Activated CD8-positive, alpha-beta T cell treated with anti-CD3 and anti-CD28 coated beads for 36 hours (primary cell): ENCODE results near the gene HMGCS1. TPM values are rescaled to one million over a fixed set of nuclear protein-coding genes. Genes with fewer than 3 reads are reported as not detected.
"Not testable (repeated sequence)": the region's sequence is repeated elsewhere in the genome, so short reads cannot be mapped to it uniquely, and the experiment has no call there.

ENCODE experiments used
- ATAC-seq: fragments of 200-7000 bp; cut with Tn5 transposase; one replicate; pipeline ENCODE4 v1.10.0; 2021; ENCODE audit warnings: mild to moderate bottlenecking, moderate library complexity
- CTCF ChIA-PET: fragments of 350-600 bp; sonication (Branson Sonifier 250); formaldehyde crosslinking; loops from one replicate; lab custom pipeline; 2021; ENCODE audit warnings: antibody characterized with exemption; lab: Charles Lee
- POLR2A ChIA-PET: fragments of 350-600 bp; sonication (Branson Sonifier 250); formaldehyde crosslinking; loops from one replicate; lab custom pipeline; 2021; ENCODE audit warnings: antibody characterized with exemption; lab: Charles Lee
- DNase-seq: peaks from one replicate; pipeline ENCODE4 v3.0.0-alpha.2; 2020
- H3K27ac Mint-ChIP-seq: one replicate; pipeline ENCODE4 v1.8.0; 2021; ENCODE audit warnings: mild to moderate bottlenecking, mixed read lengths
- H3K27me3 Mint-ChIP-seq: one replicate; pipeline ENCODE4 v1.8.0; 2021; ENCODE audit warnings: mixed read lengths
- H3K36me3 Mint-ChIP-seq: one replicate; pipeline ENCODE4 v1.8.0; 2021; ENCODE audit warnings: low read depth, mixed read lengths
- H3K4me1 Mint-ChIP-seq: one replicate; pipeline ENCODE4 v1.8.0; 2021; ENCODE audit warnings: low read depth, mixed read lengths
- H3K4me3 Mint-ChIP-seq: one replicate; pipeline ENCODE4 v1.8.0; 2021; ENCODE audit warnings: mild to moderate bottlenecking, moderate library complexity, mixed read lengths
- H3K9me3 Mint-ChIP-seq: one replicate; pipeline ENCODE4 v1.8.0; 2021; ENCODE audit warnings: mixed read lengths
- intact Hi-C: fragments of 100-400 bp; cut with micrococcal nuclease; formaldehyde crosslinking; loops from one replicate; pipeline ENCODE4 v1.10.0; 2022
- total RNA-seq, 2 experiments: library from RNA; stranded (reverse); gene quantifications; one replicate each; pipeline ENCODE4 v1.2.3, GENCODE V29; 2021
- TF ChIP-seq, protein P1 (sequence below): fragments of 200-600 bp; IDR thresholded peaks from one replicate; pipeline ENCODE4 v1.8.0; 2022; ENCODE audit warnings: antibody characterized with exemption, mild to moderate bottlenecking

The HMGCS1 gene
- total RNA-seq, 2 experiments from 2014 or later, result 63.6 to 65.7 TPM

GRCh38 chr5:43309122-43309521, 4.1 kb downstream of the HMGCS1 start:
- ATAC-seq (no peak), DNase-seq (no peak)
- ChIA-PET POLR2A (interaction anchor here (1.3 kb wide), 1 partner anchor 189 kb away, joined by 4 read pairs; the partner anchor contains the start of gene ZNF131), CTCF (interaction anchor here (1.2 to 1.3 kb wide), 2 partner anchors 81 to 203 kb away, joined by 4 read pairs; no protein-coding TSS in a partner anchor)
- TF ChIP-seq, protein P1, sequence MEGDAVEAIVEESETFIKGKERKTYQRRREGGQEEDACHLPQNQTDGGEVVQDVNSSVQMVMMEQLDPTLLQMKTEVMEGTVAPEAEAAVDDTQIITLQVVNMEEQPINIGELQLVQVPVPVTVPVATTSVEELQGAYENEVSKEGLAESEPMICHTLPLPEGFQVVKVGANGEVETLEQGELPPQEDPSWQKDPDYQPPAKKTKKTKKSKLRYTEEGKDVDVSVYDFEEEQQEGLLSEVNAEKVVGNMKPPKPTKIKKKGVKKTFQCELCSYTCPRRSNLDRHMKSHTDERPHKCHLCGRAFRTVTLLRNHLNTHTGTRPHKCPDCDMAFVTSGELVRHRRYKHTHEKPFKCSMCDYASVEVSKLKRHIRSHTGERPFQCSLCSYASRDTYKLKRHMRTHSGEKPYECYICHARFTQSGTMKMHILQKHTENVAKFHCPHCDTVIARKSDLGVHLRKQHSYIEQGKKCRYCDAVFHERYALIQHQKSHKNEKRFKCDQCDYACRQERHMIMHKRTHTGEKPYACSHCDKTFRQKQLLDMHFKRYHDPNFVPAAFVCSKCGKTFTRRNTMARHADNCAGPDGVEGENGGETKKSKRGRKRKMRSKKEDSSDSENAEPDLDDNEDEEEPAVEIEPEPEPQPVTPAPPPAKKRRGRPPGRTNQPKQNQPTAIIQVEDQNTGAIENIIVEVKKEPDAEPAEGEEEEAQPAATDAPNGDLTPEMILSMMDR, result no peak
- no peaks in the 10 kb centered on the region for H3K9me3 Mint-ChIP-seq
- peak overlapping the region; percentile 25 for H3K4me3 Mint-ChIP-seq
- no peaks in the 10 kb centered on the region for H3K27me3 Mint-ChIP-seq
- H3K4me1 Mint-ChIP-seq, result peaks cover 67% of the 10 kb centered on the region
- H3K27ac Mint-ChIP-seq, result peak overlapping the region; percentile 47
- intact Hi-C loops, result loop anchor here (10.0 kb wide), 1 partner anchor 114 kb away; the partner anchor contains the start of gene NIM1K
- H3K36me3 Mint-ChIP-seq, result peaks cover 54% of the 10 kb centered on the region

DNA sequence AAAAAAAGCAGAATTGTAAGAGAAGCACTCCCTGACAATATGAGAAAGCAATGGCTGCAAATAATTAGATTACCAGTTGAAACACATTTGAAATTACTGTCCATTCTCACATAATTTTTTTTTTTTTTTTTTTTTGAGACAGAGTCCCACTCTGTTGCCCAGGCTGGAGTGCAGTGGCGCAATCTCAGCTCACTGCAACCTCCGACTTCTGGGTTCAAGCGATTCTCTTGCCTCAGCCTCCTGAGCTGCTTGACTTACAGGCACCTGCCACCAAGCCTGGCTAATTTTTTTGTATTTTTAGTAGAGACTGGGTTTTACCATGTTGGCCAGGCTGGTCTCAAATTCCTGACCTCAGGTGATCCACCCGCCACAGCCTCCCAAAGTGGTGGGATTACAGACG, 6.3 kb downstream of the HMGCS1 start:
- CTCF ChIA-PET, result interaction anchor here (1.1 to 3.2 kb wide), 5 partner anchors 62 to 200 kb away, joined by 3 to 19 read pairs (median 3); no protein-coding TSS in a partner anchor
- H3K9me3 Mint-ChIP-seq, H3K4me3 Mint-ChIP-seq, ATAC-seq, H3K27me3 Mint-ChIP-seq, POLR2A ChIA-PET, DNase-seq: not testable (repeated sequence)
- intact Hi-C loops, result loop anchor here (10.0 kb wide), 1 partner anchor 112 kb away; the partner anchor contains the start of gene NIM1K
- Mint-ChIP-seq H3K4me1 (peaks cover 75% of the 10 kb centered on the region), H3K36me3 (peaks cover 58% of the 10 kb centered on the region), H3K27ac (peak overlapping the region; percentile 81)

DNA sequence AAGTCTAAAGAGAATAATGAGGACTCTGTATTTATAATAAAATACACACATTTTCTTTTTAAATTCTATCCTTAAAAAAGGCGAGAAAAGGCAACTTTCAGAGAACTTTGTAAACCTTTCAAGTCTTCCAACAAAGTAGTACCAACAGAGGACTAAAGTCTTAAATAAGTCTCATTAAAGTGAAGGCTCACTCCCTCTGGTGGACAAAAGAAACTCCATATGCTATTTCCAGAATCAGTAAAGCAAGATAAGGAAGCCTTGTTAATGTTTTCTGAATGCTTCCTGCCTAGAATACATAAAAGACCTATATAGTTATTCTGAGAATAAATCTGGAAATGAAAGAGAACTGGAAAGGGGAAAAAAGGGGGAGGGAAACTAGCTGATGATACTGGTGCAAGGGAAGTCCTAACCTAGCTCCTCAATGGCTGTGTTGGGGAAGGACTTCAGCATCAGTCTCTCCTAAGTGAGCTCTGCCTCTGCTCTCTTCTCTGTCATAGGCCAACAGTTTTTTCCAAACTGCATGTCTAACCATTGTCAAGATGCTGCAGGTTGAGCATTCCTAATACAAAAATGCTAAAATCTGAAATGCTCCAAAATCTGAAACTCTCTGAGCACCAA, 7.2 kb downstream of the HMGCS1 start:
- intact Hi-C loops, result loop anchor here (10.0 kb wide), 1 partner anchor 111 kb away; the partner anchor contains the start of gene NIM1K
- no peaks in the 10 kb centered on the region for H3K9me3 Mint-ChIP-seq
- ChIA-PET CTCF (interaction anchor here (0.7 to 3.2 kb wide), 12 partner anchors 10 to 201 kb away, joined by 3 to 19 read pairs (median 3); no protein-coding TSS in a partner anchor), POLR2A (interaction anchor here (0.7 to 1.3 kb wide), 2 partner anchors 8 to 178 kb away, joined by 4 read pairs; no protein-coding TSS in a partner anchor)
- H3K27ac Mint-ChIP-seq, result peak overlapping the region; percentile 81
- H3K4me1 Mint-ChIP-seq, result peaks cover 79% of the 10 kb centered on the region
- H3K36me3 Mint-ChIP-seq, result peaks cover 58% of the 10 kb centered on the region
- H3K27me3 Mint-ChIP-seq, result no peaks in the 10 kb centered on the region
- TF ChIP-seq, protein P1, result peak; percentile 63
- no peak for DNase-seq
- H3K4me3 Mint-ChIP-seq, result no peak overlapping the region
- peak; percentile 61 for ATAC-seq

- ATAC-seq (peak; percentile 81), DNase-seq (no peak)
- H3K36me3 Mint-ChIP-seq, result peaks cover 57% of the 10 kb centered on the region
- H3K27me3 Mint-ChIP-seq, result no peaks in the 10 kb centered on the region
- peaks cover 70% of the 10 kb centered on the region for H3K4me1 Mint-ChIP-seq
- TF ChIP-seq, protein P1, result no peak
- H3K9me3 Mint-ChIP-seq, result no peaks in the 10 kb centered on the region
- POLR2A ChIA-PET, result interaction anchor here (0.7 to 1.3 kb wide), 3 partner anchors 9 to 197 kb away, joined by 3 to 4 read pairs (median 3); partner anchors contain the start of gene HMGCS1
- H3K4me3 Mint-ChIP-seq, result peak overlapping the region; percentile 24
- H3K27ac Mint-ChIP-seq, result peak overlapping the region; percentile 86
- CTCF ChIA-PET, result interaction anchor here (1.2 to 3.2 kb wide), 2 partner anchors 9 to 85 kb away, joined by 3 to 19 read pairs; no protein-coding TSS in a partner anchor
- intact Hi-C loops, result loop anchor here (10.0 kb wide), 1 partner anchor 110 kb away; the partner anchor contains the start of gene NIM1K
These were observed 8.7 kb downstream of the HMGCS1 start for GRCh38 chr5:43304525-43304924.

- Mint-ChIP-seq H3K4me3 (no peak overlapping the region), H3K36me3 (peaks cover 60% of the 10 kb centered on the region), H3K27ac (peak overlapping the region; percentile 86), H3K27me3 (no peaks in the 10 kb centered on the region), H3K4me1 (peaks cover 60% of the 10 kb centered on the region), H3K9me3 (no peaks in the 10 kb centered on the region)
- ChIA-PET CTCF (interaction anchor here (0.8 to 2.2 kb wide), 3 partner anchors 10 to 87 kb away, joined by 3 to 12 read pairs (median 3); partner anchors contain the start of gene HMGCS1), POLR2A (interaction anchor here (0.9 to 1.5 kb wide), 3 partner anchors 11 to 182 kb away, joined by 3 to 4 read pairs (median 3); no protein-coding TSS in a partner anchor)
- DNase-seq, result no peak
- intact Hi-C loops, result loop anchor here (10.0 kb wide), 1 partner anchor 108 kb away; the partner anchor contains the start of gene NIM1K
- TF ChIP-seq, protein P1, result no peak
- ATAC-seq, result no peak
These were observed 10.0 kb downstream of the HMGCS1 start for GRCh38 chr5:43303242-43303641.
